GM12878 (cell line): ENCODE results near the gene CBLB. TPM values are rescaled to one million over a fixed set of nuclear protein-coding genes. Genes with fewer than 3 reads are reported as not detected.

Source experiments
- BMI1 ChIP-seq: fragments of 450-650 bp; IDR thresholded peaks from 2 replicates; pipeline ENCODE4 v1.6.1; 2016; ENCODE audit warnings: mild to moderate bottlenecking, moderate library complexity, borderline replicate concordance
- CBFB ChIP-seq: IDR thresholded peaks from 2 replicates; pipeline ENCODE4 v1.6.1; 2016; ENCODE audit warnings: antibody characterized with exemption, low read depth
- EGR1 ChIP-seq, 2 experiments: IDR thresholded peaks; 1 replicate in 1 of 2; 2 replicates in 1 of 2; pipeline ENCODE4 v1.6.1; 2011 to 2012; ENCODE audit warnings: low read depth in 2 of 2, low read length in 2 of 2, borderline replicate concordance in 1 of 2, mild to moderate bottlenecking in 1 of 2, moderate library complexity in 1 of 2
- ESRRA ChIP-seq: IDR thresholded peaks from 2 replicates; pipeline ENCODE4 v1.6.1; 2012; ENCODE audit warnings: mild to moderate bottlenecking, low read length, improper control_type of control experiment
- ETV6 ChIP-seq, 2 experiments: fragments of 450-650 bp in 1 of 2; IDR thresholded peaks in 1 of 2; conservative IDR thresholded peaks in 1 of 2; 2 replicates each; pipeline ENCODE4 v1.6.1; 2014; ENCODE audit warnings: antibody characterized with exemption in 1 of 2, borderline replicate concordance in 1 of 2, low read depth in 1 of 2, mild to moderate bottlenecking in 1 of 2, moderate library complexity in 1 of 2
- IKZF2 ChIP-seq, 2 experiments: fragments of 450-650 bp; IDR thresholded peaks; 2 replicates each; pipeline ENCODE4 v1.6.1; 2017; ENCODE audit warnings: mild to moderate bottlenecking in 2 of 2, moderate library complexity in 2 of 2
- IRF4 ChIP-seq: IDR thresholded peaks from 2 replicates; pipeline ENCODE4 v1.6.1; 2011; ENCODE audit warnings: low read depth, low read length
- JUND ChIP-seq: IDR thresholded peaks from 2 replicates; pipeline ENCODE4 v1.6.1; 2012; ENCODE audit warnings: low read depth, mild to moderate bottlenecking, low read length, improper control_type of control experiment, moderate library complexity
- KDM1A ChIP-seq: fragments of 200-600 bp; sonication (generic); IDR thresholded peaks from 2 replicates; pipeline ENCODE4 v1.6.1; 2016; ENCODE audit warnings: borderline replicate concordance
- MEF2A ChIP-seq: IDR thresholded peaks from 2 replicates; pipeline ENCODE4 v1.6.1; 2011; ENCODE audit warnings: low read depth, mild to moderate bottlenecking, low read length, moderate library complexity; ENCODE audit not compliant: insufficient read depth
- RFX5 ChIP-seq: IDR thresholded peaks from 2 replicates; pipeline ENCODE4 v1.6.1; 2011; ENCODE audit warnings: low read depth, low read length, improper control_type of control experiment
- RUNX3 ChIP-seq: IDR thresholded peaks from 2 replicates; pipeline ENCODE4 v1.6.1; 2012; ENCODE audit warnings: low read length, inconsistent platforms
- TCF3 ChIP-seq: IDR thresholded peaks from 2 replicates; pipeline ENCODE4 v1.6.1; 2012; ENCODE audit warnings: low read depth, mild to moderate bottlenecking, low read length, borderline replicate concordance; ENCODE audit not compliant: insufficient read depth
- WRNIP1 ChIP-seq: IDR thresholded peaks from 2 replicates; pipeline ENCODE4 v1.6.1; 2011; ENCODE audit warnings: low read depth, low read length, improper control_type of control experiment, borderline replicate concordance
- polyA plus RNA-seq, 11 experiments: library from polyadenylated mRNA; depleted of rRNA in 4 of 11; unstranded in 6 of 11; stranded (reverse) in 5 of 11; fragments of >200 nt; fragmentation: Nextera tagmentation in 4 of 11; fragmentation: Illumina TruSeq in 1 of 11; extraction: Ambion mirVana in 4 of 11; extraction: Trizol in 1 of 11; gene quantifications; 1 replicate in 1 of 11; 2 replicates in 10 of 11; pipeline versions ENCODE4 v1.2.1 to v1.2.3, GENCODE V29; 2011 to 2016; ENCODE audit warnings: inconsistent platforms in 2 of 11, missing spikeins in 2 of 11, low read depth in 1 of 11
- total RNA-seq, 4 experiments: library from RNA; depleted of rRNA in 3 of 4; stranded (reverse); fragments of >200 nt in 3 of 4; fragmentation: Illumina TruSeq in 1 of 4; extraction: Trizol in 1 of 4; gene quantifications; 2 replicates each; pipeline versions ENCODE4 v1.2.1 to v1.2.3, GENCODE V29; 2013 to 2021
- TF ChIP-seq, protein P1 (sequence below): fragments of 450-650 bp; IDR thresholded peaks from 2 replicates; pipeline ENCODE4 v1.6.1; 2016; ENCODE audit warnings: mild to moderate bottlenecking
- TF ChIP-seq, protein P2 (sequence below): IDR thresholded peaks from 2 replicates; pipeline ENCODE4 v1.6.1; 2011; ENCODE audit warnings: borderline replicate concordance, low read depth, mild to moderate bottlenecking, moderate library complexity, low read length; ENCODE audit not compliant: insufficient read depth, poor library complexity, severe bottlenecking
- TF ChIP-seq, protein P3 (sequence below): fragments of 450-650 bp; IDR thresholded peaks from 2 replicates; pipeline ENCODE4 v1.6.1; 2017; ENCODE audit warnings: mild to moderate bottlenecking, moderate library complexity
- TF ChIP-seq, protein P4 (sequence below): fragments of 450-650 bp; IDR thresholded peaks from 2 replicates; pipeline ENCODE4 v1.6.1; 2017; ENCODE audit warnings: low read depth, mild to moderate bottlenecking, moderate library complexity
- TF ChIP-seq, protein P5 (sequence below): IDR thresholded peaks from 2 replicates; pipeline ENCODE4 v1.6.1; 2011; ENCODE audit warnings: borderline replicate concordance, low read depth, mild to moderate bottlenecking, moderate library complexity, mixed read lengths, low read length; ENCODE audit not compliant: insufficient read depth; ENCODE audit errors: extremely low read length

The CBLB gene
- total and polyA plus RNA-seq, 10 of the 15 experiments (the other 5 are each of a cell fraction or from before 2014, with no cell fraction given): 17.2 to 107 (median 41.9) TPM

DNA sequence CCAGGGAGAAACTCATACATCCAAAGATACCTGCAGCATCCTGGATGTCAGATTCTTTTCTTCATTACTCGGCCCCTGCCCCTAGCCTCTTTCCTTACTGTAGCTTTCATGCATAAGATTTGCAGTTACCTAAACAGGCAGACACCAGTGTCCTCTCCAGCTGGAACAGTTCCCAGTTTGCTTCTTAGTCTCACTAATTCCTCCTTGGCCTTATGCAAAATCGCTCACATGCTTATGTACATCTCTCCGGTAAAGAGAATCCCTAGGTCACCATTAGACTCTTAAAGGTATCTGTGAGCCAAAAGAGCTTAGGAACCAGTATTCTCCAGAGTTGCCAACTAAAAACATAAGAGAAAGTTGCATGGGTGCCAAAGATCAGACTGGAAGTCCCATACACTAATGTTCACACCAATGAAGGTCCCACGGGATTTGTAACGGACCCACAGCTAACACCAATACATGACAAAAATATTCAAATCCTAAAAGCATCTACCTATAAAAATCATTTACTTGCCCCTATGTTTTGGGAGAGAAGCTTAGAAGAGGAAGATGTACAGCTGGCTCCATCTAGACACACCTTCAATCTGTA is 66.6 kb downstream of the CBLB start (continued):
- TF ChIP-seq, protein P1, sequence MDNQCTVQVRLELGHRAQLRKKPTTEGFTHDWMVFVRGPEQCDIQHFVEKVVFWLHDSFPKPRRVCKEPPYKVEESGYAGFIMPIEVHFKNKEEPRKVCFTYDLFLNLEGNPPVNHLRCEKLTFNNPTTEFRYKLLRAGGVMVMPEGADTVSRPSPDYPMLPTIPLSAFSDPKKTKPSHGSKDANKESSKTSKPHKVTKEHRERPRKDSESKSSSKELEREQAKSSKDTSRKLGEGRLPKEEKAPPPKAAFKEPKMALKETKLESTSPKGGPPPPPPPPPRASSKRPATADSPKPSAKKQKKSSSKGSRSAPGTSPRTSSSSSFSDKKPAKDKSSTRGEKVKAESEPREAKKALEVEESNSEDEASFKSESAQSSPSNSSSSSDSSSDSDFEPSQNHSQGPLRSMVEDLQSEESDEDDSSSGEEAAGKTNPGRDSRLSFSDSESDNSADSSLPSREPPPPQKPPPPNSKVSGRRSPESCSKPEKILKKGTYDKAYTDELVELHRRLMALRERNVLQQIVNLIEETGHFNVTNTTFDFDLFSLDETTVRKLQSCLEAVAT: no peak
- TF ChIP-seq, protein P2, sequence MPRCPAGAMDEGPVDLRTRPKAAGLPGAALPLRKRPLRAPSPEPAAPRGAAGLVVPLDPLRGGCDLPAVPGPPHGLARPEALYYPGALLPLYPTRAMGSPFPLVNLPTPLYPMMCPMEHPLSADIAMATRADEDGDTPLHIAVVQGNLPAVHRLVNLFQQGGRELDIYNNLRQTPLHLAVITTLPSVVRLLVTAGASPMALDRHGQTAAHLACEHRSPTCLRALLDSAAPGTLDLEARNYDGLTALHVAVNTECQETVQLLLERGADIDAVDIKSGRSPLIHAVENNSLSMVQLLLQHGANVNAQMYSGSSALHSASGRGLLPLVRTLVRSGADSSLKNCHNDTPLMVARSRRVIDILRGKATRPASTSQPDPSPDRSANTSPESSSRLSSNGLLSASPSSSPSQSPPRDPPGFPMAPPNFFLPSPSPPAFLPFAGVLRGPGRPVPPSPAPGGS: peak; percentile 39
- no peak for TF ChIP-seq CBFB
- 0 out of 2 replicates have a peak, but pooled peaks have one; percentile 29 for TF ChIP-seq RUNX3
- peak in 1 of 2 experiments; percentile 23; a peak in 2 of 4 replicates for TF ChIP-seq IKZF2 (IDR thresholded peaks at IDR 0.05)
- TF ChIP-seq WRNIP1: no peak
- TF ChIP-seq, protein P3, sequence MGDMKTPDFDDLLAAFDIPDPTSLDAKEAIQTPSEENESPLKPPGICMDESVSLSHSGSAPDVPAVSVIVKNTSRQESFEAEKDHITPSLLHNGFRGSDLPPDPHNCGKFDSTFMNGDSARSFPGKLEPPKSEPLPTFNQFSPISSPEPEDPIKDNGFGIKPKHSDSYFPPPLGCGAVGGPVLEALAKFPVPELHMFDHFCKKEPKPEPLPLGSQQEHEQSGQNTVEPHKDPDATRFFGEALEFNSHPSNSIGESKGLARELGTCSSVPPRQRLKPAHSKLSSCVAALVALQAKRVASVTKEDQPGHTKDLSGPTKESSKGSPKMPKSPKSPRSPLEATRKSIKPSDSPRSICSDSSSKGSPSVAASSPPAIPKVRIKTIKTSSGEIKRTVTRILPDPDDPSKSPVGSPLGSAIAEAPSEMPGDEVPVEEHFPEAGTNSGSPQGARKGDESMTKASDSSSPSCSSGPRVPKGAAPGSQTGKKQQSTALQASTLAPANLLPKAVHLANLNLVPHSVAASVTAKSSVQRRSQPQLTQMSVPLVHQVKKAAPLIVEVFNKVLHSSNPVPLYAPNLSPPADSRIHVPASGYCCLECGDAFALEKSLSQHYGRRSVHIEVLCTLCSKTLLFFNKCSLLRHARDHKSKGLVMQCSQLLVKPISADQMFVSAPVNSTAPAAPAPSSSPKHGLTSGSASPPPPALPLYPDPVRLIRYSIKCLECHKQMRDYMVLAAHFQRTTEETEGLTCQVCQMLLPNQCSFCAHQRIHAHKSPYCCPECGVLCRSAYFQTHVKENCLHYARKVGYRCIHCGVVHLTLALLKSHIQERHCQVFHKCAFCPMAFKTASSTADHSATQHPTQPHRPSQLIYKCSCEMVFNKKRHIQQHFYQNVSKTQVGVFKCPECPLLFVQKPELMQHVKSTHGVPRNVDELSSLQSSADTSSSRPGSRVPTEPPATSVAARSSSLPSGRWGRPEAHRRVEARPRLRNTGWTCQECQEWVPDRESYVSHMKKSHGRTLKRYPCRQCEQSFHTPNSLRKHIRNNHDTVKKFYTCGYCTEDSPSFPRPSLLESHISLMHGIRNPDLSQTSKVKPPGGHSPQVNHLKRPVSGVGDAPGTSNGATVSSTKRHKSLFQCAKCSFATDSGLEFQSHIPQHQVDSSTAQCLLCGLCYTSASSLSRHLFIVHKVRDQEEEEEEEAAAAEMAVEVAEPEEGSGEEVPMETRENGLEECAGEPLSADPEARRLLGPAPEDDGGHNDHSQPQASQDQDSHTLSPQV: no peak
- no peak for TF ChIP-seq RFX5
- TF ChIP-seq EGR1 (IDR thresholded peaks at IDR 0.05; ENCODE audit: borderline replicate concordance in 1 of 2, low read depth in 2 of 2, low read length in 2 of 2): no peak
- no peak for TF ChIP-seq MEF2A
- TF ChIP-seq KDM1A: no peak
- no peak for TF ChIP-seq TCF3
- TF ChIP-seq ETV6 (conservative IDR thresholded peaks at IDR 0.05 in 1 of 2, IDR thresholded peaks at IDR 0.05 in 1 of 2; ENCODE audit: borderline replicate concordance in 1 of 2, low read depth in 1 of 2): no peak
- TF ChIP-seq JUND: no peak
- TF ChIP-seq BMI1: no peak
- no peak for TF ChIP-seq ESRRA
- no peak; the same call in 1 of the 2 replicates for TF ChIP-seq IRF4
- TF ChIP-seq, protein P4, sequence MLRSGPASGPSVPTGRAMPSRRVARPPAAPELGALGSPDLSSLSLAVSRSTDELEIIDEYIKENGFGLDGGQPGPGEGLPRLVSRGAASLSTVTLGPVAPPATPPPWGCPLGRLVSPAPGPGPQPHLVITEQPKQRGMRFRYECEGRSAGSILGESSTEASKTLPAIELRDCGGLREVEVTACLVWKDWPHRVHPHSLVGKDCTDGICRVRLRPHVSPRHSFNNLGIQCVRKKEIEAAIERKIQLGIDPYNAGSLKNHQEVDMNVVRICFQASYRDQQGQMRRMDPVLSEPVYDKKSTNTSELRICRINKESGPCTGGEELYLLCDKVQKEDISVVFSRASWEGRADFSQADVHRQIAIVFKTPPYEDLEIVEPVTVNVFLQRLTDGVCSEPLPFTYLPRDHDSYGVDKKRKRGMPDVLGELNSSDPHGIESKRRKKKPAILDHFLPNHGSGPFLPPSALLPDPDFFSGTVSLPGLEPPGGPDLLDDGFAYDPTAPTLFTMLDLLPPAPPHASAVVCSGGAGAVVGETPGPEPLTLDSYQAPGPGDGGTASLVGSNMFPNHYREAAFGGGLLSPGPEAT: peak; percentile 10; the same call in 1 of the 2 replicates
- TF ChIP-seq, protein P5, sequence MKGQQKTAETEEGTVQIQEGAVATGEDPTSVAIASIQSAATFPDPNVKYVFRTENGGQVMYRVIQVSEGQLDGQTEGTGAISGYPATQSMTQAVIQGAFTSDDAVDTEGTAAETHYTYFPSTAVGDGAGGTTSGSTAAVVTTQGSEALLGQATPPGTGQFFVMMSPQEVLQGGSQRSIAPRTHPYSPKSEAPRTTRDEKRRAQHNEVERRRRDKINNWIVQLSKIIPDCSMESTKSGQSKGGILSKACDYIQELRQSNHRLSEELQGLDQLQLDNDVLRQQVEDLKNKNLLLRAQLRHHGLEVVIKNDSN: no peak
